HEK293T (cell line): ENCODE data around the gene SLFN14.

Experiments
- CTCF ChIA-PET: fragments of 350-600 bp; formaldehyde crosslinking; extraction: SDS; loops from one replicate; lab custom pipeline; 2021; ENCODE audit warnings: antibody characterized with exemption, inconsistent platforms; lab: Yijun Ruan, JAX
- POLR2A ChIA-PET: fragments of 350-600 bp; formaldehyde crosslinking; extraction: SDS; loops from one replicate; lab custom pipeline; 2020; ENCODE audit warnings: antibody characterized with exemption, inconsistent platforms; lab: Yijun Ruan, JAX
- DNase-seq: peaks from one replicate; pipeline ENCODE4 v3.0.0; 2012; ENCODE audit warnings: mixed read lengths; ENCODE audit errors: extremely low spot score
- ARNT ChIP-seq: fragments of 450-650 bp; IDR thresholded peaks from 2 replicates; pipeline ENCODE4 v1.6.1; 2017; ENCODE audit warnings: mild to moderate bottlenecking
- BHLHE40 ChIP-seq: fragments of 450-650 bp; IDR thresholded peaks from 2 replicates; pipeline ENCODE4 v1.6.1; 2016; ENCODE audit warnings: mild to moderate bottlenecking, moderate library complexity, borderline replicate concordance
- CTBP1 ChIP-seq: fragments of 450-650 bp; IDR thresholded peaks from 2 replicates; pipeline ENCODE4 v1.6.1; 2016; ENCODE audit warnings: borderline replicate concordance
- ELF4 ChIP-seq: fragments of 450-650 bp; IDR thresholded peaks from 2 replicates; pipeline ENCODE4 v1.6.1; 2017; ENCODE audit warnings: antibody characterized with exemption
- FOXA1 ChIP-seq: fragments of 450-650 bp; IDR thresholded peaks from 2 replicates; pipeline ENCODE4 v1.6.1; 2016; ENCODE audit warnings: mild to moderate bottlenecking
- FOXK2 ChIP-seq: fragments of 450-650 bp; IDR thresholded peaks from 2 replicates; pipeline ENCODE4 v1.6.1; 2016; ENCODE audit warnings: mild to moderate bottlenecking
- FOXM1 ChIP-seq: fragments of 450-650 bp; IDR thresholded peaks from 2 replicates; pipeline ENCODE4 v1.6.1; 2017; ENCODE audit warnings: mild to moderate bottlenecking, borderline replicate concordance
- HDGF ChIP-seq: fragments of 450-650 bp; IDR thresholded peaks from 2 replicates; pipeline ENCODE4 v1.6.1; 2017; ENCODE audit warnings: antibody characterized with exemption, borderline replicate concordance
- L3MBTL2 ChIP-seq: fragments of 450-650 bp; conservative IDR thresholded peaks from 2 replicates; pipeline ENCODE4 v1.6.1; 2016; ENCODE audit warnings: mild to moderate bottlenecking
- LEF1 ChIP-seq: fragments of 450-650 bp; IDR thresholded peaks from 2 replicates; pipeline ENCODE4 v1.6.1; 2017; ENCODE audit warnings: mild to moderate bottlenecking, borderline replicate concordance
- NFRKB ChIP-seq: fragments of 450-650 bp; IDR thresholded peaks from 2 replicates; pipeline ENCODE4 v1.6.1; 2016; ENCODE audit warnings: mild to moderate bottlenecking, moderate library complexity
- SP1 ChIP-seq: fragments of 450-650 bp; IDR thresholded peaks from 2 replicates; pipeline ENCODE4 v1.6.1; 2017
- SUZ12 ChIP-seq: fragments of 450-650 bp; IDR thresholded peaks from 2 replicates; pipeline ENCODE4 v1.6.1; 2016; ENCODE audit warnings: mild to moderate bottlenecking
- TARDBP ChIP-seq: fragments of 450-650 bp; IDR thresholded peaks from 2 replicates; pipeline ENCODE4 v1.6.1; 2016
- ZNF384 ChIP-seq: fragments of 450-650 bp; IDR thresholded peaks from 2 replicates; pipeline ENCODE4 v1.6.1; 2016
- TF ChIP-seq, protein P1 (sequence below): fragments of 450-650 bp; IDR thresholded peaks from 2 replicates; pipeline ENCODE4 v1.6.1; 2016

The SLFN14 gene

DNA sequence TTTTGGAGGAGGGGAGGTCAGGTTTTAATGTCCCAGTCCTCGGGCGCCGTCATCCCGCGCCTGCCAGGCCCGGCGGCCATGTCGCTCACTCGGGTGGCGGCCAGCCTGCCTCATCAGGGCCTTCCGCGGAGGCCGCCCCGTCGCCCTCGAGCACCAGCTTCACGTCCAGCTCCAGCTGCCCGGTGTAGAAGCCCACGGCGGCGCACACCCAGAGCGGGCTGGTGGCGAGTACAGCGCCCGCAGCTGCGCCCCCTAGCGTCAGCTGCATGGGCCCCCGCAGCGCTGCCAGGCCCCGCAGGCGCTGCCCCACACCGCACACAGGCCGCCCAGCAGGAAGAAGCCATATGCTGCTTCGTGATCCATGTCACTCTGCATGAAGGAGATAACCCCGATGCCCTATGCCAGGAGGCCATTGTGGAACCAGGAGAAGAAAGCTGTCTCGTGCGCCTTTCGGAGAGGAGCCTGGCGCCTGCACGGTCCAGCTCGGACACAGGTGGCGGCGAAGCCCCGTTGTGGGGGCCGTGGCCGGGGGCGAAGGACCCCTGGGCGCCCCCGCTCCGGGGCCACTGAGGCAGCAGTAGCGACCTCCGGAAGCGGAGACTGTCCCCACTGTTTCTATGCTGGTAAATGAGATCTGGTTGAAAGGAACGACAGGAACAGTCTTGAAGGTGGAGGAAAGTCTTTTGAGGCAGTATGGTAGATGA is 36.1 kb upstream of the SLFN14 start:
- DNase-seq = no peak
- TF ChIP-seq ARNT (no peak), FOXM1 (no peak), NFRKB (no peak), CTBP1 (no peak), LEF1 (no peak), HDGF (no peak), BHLHE40 (no peak), ZNF384 (no peak), SP1 (no peak), FOXK2 (no peak), L3MBTL2 (no peak), FOXA1 (no peak), SUZ12 (no peak), ELF4 (no peak), TARDBP (no peak)
- TF ChIP-seq, protein P1, sequence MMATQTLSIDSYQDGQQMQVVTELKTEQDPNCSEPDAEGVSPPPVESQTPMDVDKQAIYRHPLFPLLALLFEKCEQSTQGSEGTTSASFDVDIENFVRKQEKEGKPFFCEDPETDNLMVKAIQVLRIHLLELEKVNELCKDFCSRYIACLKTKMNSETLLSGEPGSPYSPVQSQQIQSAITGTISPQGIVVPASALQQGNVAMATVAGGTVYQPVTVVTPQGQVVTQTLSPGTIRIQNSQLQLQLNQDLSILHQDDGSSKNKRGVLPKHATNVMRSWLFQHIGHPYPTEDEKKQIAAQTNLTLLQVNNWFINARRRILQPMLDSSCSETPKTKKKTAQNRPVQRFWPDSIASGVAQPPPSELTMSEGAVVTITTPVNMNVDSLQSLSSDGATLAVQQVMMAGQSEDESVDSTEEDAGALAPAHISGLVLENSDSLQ = no peak
- ChIA-PET CTCF (no interaction called here), POLR2A (interaction anchor here (1.7 to 2.3 kb wide), 2 partner anchors 18 kb away, joined by 4 to 11 read pairs; partner anchors contain the start of gene PEX12)

DNA sequence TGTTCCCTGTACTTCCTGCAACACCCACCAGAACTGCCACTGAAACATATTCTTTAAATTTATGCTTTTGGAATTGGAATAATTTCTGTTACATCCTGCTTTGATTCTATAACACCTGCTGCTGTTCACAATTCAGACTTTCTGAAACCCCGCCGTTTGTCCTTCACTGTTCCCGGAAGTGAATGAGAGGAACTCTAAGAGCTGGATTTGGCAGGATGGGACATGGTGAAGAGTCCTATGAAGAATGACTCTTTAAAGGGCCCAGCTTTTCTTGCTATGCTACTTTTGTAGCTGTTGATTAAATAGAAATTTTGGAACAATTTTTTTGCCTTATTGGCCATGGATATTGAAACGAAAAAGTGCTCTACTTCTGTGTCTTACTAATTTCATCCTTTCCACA is 35.5 kb upstream of the SLFN14 start:
- ChIA-PET POLR2A (interaction anchor here (2.3 kb wide), 1 partner anchor 17 kb away, joined by 11 read pairs; the partner anchor contains the start of gene PEX12), CTCF (interaction anchor here (1.5 kb wide), 1 partner anchor 17 kb away, joined by 4 read pairs; no protein-coding TSS in a partner anchor)
- no peak for DNase-seq
- TF ChIP-seq SP1 (no peak), CTBP1 (no peak), NFRKB (no peak)

DNA sequence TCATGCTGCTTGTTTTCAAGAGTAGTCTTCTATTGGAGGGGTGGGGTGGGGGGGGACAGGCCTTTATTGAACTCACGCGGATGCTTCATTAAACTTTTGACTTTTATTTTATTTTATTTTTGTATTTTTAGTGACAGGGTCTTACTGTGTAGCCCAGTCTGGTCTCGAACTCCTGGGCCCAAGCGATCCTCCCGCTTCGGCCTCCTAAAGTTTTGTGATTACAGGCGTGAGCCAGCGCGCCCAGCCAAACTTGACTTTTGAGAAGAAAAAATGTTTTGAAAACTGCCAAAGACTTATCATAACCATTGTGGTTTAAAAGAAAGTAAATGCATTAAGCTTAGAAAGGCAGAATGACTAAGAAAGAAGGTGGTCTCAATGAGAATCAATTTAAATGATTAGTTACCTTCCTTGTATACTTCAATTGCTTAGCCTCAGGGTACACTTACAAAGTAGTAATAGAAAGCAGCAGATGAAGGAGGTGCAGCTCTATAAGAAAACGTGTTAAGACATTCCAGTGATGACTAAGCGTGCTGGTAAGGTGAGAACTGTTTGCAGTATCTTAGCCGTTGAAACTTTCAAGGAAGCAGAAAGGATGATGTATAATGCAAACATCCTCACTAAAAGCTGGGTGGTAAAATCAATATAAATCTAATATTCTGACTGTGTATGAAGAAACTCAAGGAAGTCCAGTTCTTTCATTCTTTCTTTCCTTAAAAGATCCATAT is 27.7 kb upstream of the SLFN14 start:
- no peak for DNase-seq
- ChIA-PET POLR2A (interaction anchor here (0.9 to 5.3 kb wide), 8 partner anchors 10 to 220 kb away, joined by 3 to 134 read pairs (median 6); partner anchors contain the start of genes PEX12, SLFN11 and TAF15), CTCF (interaction anchor here (0.8 to 1.5 kb wide), 4 partner anchors 24 to 220 kb away, joined by 3 to 4 read pairs (median 4); partner anchors contain the start of gene TAF15)
- TF ChIP-seq NFRKB = no peak
- TF ChIP-seq L3MBTL2 = no peak
- TF ChIP-seq FOXA1 = no peak
- TF ChIP-seq ARNT = no peak
- TF ChIP-seq LEF1 = no peak
- no peak for TF ChIP-seq SP1
- TF ChIP-seq FOXM1 = no peak
- no peak for TF ChIP-seq BHLHE40
- no peak for TF ChIP-seq FOXK2
- no peak for TF ChIP-seq SUZ12
- TF ChIP-seq ELF4 = no peak
- no peak for TF ChIP-seq CTBP1
- TF ChIP-seq, protein P1 = no peak
- no peak for TF ChIP-seq HDGF
- TF ChIP-seq ZNF384 = no peak
- TF ChIP-seq TARDBP = no peak

DNA sequence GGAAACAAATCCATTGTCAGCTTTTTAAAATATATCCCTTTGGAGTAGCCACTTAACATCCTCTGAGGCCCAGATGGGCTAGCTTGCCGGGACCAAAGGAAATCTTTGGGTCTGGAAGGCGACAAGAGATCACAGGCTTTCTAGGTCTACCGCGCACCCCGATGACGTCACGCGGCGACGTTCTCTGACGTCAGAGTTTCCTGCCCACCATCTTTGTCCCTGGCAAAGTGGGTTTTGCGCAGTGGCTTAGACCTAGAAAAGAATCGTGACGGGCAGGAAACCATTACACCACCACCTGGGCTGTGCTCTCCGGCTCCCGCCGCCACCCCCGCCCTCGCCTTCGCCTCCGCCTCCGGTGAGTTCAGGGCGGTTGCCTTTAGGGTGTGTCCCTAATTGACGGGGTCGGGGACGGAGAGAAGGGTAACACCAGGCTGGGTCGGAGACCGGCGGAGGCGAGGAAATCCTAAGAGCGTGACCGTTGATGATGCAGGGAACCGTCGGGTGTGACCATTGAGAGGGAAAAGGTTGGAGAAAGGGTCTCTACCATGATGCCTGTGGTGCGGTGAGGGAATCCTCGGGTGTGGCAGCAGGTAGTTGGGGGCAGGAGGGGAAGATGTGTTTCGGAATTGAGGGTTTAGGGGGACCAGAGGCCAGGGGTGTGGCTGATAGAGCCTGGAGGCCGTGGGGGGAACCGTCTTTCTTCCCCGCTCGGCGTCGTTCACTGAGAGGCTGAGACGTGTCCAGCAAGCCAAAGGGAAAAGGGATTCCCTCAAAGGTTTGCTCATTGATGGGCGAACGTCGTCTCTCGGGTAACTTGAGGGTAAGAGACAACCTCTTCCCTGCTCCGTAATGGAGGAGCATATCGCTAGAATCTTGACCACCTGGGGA is 26.7 kb upstream of the SLFN14 start, which contains the start of gene AP2B1:
Gene AP2B1 (plus strand): TSS at position 249 of the 888 bp plus-strand sequence. CDS start 6,709 bp downstream, outside the sequence.
- TF ChIP-seq ZNF384 (no peak), NFRKB (peak; percentile 44; the same call in 1 of the 2 replicates), SUZ12 (no peak), BHLHE40 (no peak), HDGF (no peak), SP1 (no peak), CTBP1 (no peak), LEF1 (no peak), TARDBP (peak; percentile 75; the same call in 1 of the 2 replicates), FOXM1 (no peak; the same call in 1 of the 2 replicates), FOXK2 (no peak), FOXA1 (no peak), L3MBTL2 (peak; percentile 61), ELF4 (peak; percentile 50), ARNT (no peak)
- TF ChIP-seq, protein P1 = peak; percentile 70

More for the DNA sequence above, 26.7 kb upstream of the SLFN14 start, which contains the start of gene AP2B1:
- ChIA-PET CTCF (no interaction called here), POLR2A (interaction anchor here (0.6 to 2.5 kb wide), 11 partner anchors 7 to 215 kb away, joined by 3 to 64 read pairs (median 4); partner anchors contain the start of genes PEX12 and SLFN11)
- DNase-seq = peak; percentile 74
